Astrocyte (in vitro differentiated cells and primary cell): ENCODE data around the gene UVSSA. TPM values are rescaled to one million over a fixed set of nuclear protein-coding genes. Genes with fewer than 3 reads are reported as not detected.

Source experiments
- total RNA-seq: library from RNA; stranded (reverse); gene quantifications from 2 replicates; pipeline ENCODE4 v1.2.1, GENCODE V29; 2021

The UVSSA gene
- total RNA-seq, 1 donor from 2014 or later: 14.8 TPM

Other genes with a start within 250 kb of the UVSSA start
- gene RNF212, start 233.6 kb upstream of the UVSSA start, total RNA-seq: 2.0 and 2.2 TPM in 2 replicates
- 47.8 and 55.5 TPM in 2 replicates for gene SPON2, start 174.6 kb upstream of the UVSSA start, total RNA-seq
- 115 and 136 TPM in 2 replicates for gene CTBP1, start 98.1 kb upstream of the UVSSA start, total RNA-seq
- 73.3 and 79.3 TPM in 2 replicates for gene MAEA, start 57.3 kb upstream of the UVSSA start, total RNA-seq
- not detected in 2 replicates for gene NKX1-1, start 59.2 kb downstream of the UVSSA start, total RNA-seq